MCF 10A (cell line): ENCODE measurements around the gene WDR54. TPM values are rescaled to one million over a fixed set of nuclear protein-coding genes. Genes with fewer than 3 reads are reported as not detected.
"Not testable (repeated sequence)": the region's sequence is repeated elsewhere in the genome, so short reads cannot be mapped to it uniquely, and the experiment has no call there.

Experiments used
- BruUV-seq: library from RNA; stranded (reverse); fragments of 400-500 nt; replicated peaks from 2 replicates; lab custom pipeline; 2021; lab: Mats Ljungman, UMichigan
- CTCF ChIA-PET: fragments of 300-600 bp; sonication (Branson Sonifier 250); formaldehyde crosslinking; extraction: SDS; loops from one replicate; lab custom pipeline; 2021; ENCODE audit warnings: antibody characterized with exemption, inconsistent platforms; lab: Yijun Ruan, JAX
- POLR2A ChIA-PET: fragments of 300-600, 350-650 bp; sonication (Branson Sonifier 250); formaldehyde crosslinking; extraction: SDS; loops from one replicate; lab custom pipeline; 2020; ENCODE audit warnings: antibody characterized with exemption, inconsistent platforms; lab: Yijun Ruan, JAX
- DNase-seq: peaks from one replicate; pipeline ENCODE4 v3.0.0-alpha.2; 2018; ENCODE audit not compliant: unreplicated experiment
- H3K27ac Mint-ChIP-seq: one replicate; pipeline ENCODE4 v1.8.0; 2022; ENCODE audit warnings: mild to moderate bottlenecking, low read depth, mixed read lengths; ENCODE audit not compliant: unreplicated experiment
- H3K27me3 Mint-ChIP-seq: one replicate; pipeline ENCODE4 v1.8.0; 2022; ENCODE audit warnings: mixed read lengths; ENCODE audit not compliant: insufficient read depth, unreplicated experiment
- H3K36me3 Mint-ChIP-seq: one replicate; pipeline ENCODE4 v1.8.0; 2022; ENCODE audit warnings: mild to moderate bottlenecking, moderate library complexity, mixed read lengths; ENCODE audit not compliant: insufficient read depth, unreplicated experiment
- H3K4me1 Mint-ChIP-seq: one replicate; pipeline ENCODE4 v1.8.0; 2022; ENCODE audit warnings: mixed read lengths; ENCODE audit not compliant: insufficient read depth, unreplicated experiment
- H3K4me3 Mint-ChIP-seq: one replicate; pipeline ENCODE4 v1.8.0; 2022; ENCODE audit warnings: mild to moderate bottlenecking, moderate library complexity, mixed read lengths; ENCODE audit not compliant: unreplicated experiment
- H3K9me3 Mint-ChIP-seq: one replicate; pipeline ENCODE4 v1.8.0; 2022; ENCODE audit warnings: mixed read lengths; ENCODE audit not compliant: unreplicated experiment
- CTCF ChIP-seq: fragments of 200-600 bp; IDR thresholded peaks from one replicate; pipeline ENCODE4 v1.8.0; 2022; ENCODE audit warnings: antibody characterized with exemption, mild to moderate bottlenecking; ENCODE audit not compliant: unreplicated experiment
- intact Hi-C: fragments of 100-400 bp; cut with micrococcal nuclease; formaldehyde crosslinking; loops from 2 replicates; pipeline ENCODE4 v1.14.1; 2022
- total RNA-seq: library from RNA; stranded (reverse); gene quantifications from 2 replicates; pipeline ENCODE4 v1.2.3, GENCODE V29; 2022

Gene WDR54
- total RNA-seq, 1 experiment from 2014 or later = 19.9 TPM

- TF ChIP-seq CTCF = no peak
- DNase-seq = no peak
- CTCF ChIA-PET = interaction anchor here (1.1 to 1.4 kb wide), 2 partner anchors 20 to 90 kb away, joined by 3 to 5 read pairs; partner anchors contain the start of genes C2orf81 and WDR54
- peak overlapping the region; percentile 78 for H3K4me3 Mint-ChIP-seq
- BruUV-seq = TSS peak; percentile 64
- H3K4me1 Mint-ChIP-seq = peaks cover 15% of the 10 kb centered on the region
- peaks cover 14% of the 10 kb centered on the region for H3K36me3 Mint-ChIP-seq
- H3K27me3 Mint-ChIP-seq = no peaks in the 10 kb centered on the region
- H3K27ac Mint-ChIP-seq = peak overlapping the region; percentile 80
- no peaks in the 10 kb centered on the region for H3K9me3 Mint-ChIP-seq
- intact Hi-C loops = loop anchor here (2.0 kb wide), 1 partner anchor 14 kb away; the partner anchor contains the start of gene INO80B
- POLR2A ChIA-PET = interaction anchor here (0.6 to 4.8 kb wide), 14 partner anchors 15 to 705 kb away, joined by 3 to 132 read pairs (median 8); partner anchors contain the start of genes AUP1, C2orf81, CCDC142 and HTRA2
Observed at GRCh38 chr2:74441170-74441689, 19.7 kb downstream of the WDR54 start.

- H3K4me1 Mint-ChIP-seq = peaks cover 15% of the 10 kb centered on the region
- no peaks in the 10 kb centered on the region for H3K9me3 Mint-ChIP-seq
- peaks cover 11% of the 10 kb centered on the region for H3K36me3 Mint-ChIP-seq
- H3K27me3 Mint-ChIP-seq = no peaks in the 10 kb centered on the region
- ChIA-PET CTCF (interaction anchor here (1.0 kb wide), 1 partner anchor 50 kb away, joined by 4 read pairs; no protein-coding TSS in a partner anchor), POLR2A (interaction anchor here (0.6 to 4.8 kb wide), 24 partner anchors 11 to 291 kb away, joined by 3 to 132 read pairs (median 5); partner anchors contain the start of genes AUP1, C2orf81, CCDC142 and HTRA2)
- no peak for TF ChIP-seq CTCF
- intact Hi-C loops = loop anchor here (2.0 kb wide), 1 partner anchor 13 kb away; the partner anchor contains the start of gene INO80B
- DNase-seq = peak; percentile 82
- peak within 1 kb of the TSS; percentile 80 for H3K27ac Mint-ChIP-seq
- BruUV-seq = TSS peak; percentile 26
- H3K4me3 Mint-ChIP-seq = peak within 1 kb of the TSS; percentile 78
Observed at GRCh38 chr2:74441690-74442482, 20.4 kb downstream of the WDR54 start, which contains the start of gene RTKN. RTKN (minus strand) TSS chr2:74441937; CDS start chr2:74441816, 121 bp downstream.

GRCh38 chr2:74442483-74443297 is 21.2 kb downstream of the WDR54 start:
- H3K36me3 Mint-ChIP-seq, BruUV-seq, H3K27me3 Mint-ChIP-seq, intact Hi-C loops, H3K9me3 Mint-ChIP-seq, DNase-seq: not testable (repeated sequence)
- CTCF ChIA-PET = interaction anchor here (0.7 to 1.0 kb wide), 3 partner anchors 20 to 1148 kb away, joined by 3 to 4 read pairs (median 3); no protein-coding TSS in a partner anchor
- peaks cover 15% of the 10 kb centered on the region for H3K4me1 Mint-ChIP-seq
- H3K27ac Mint-ChIP-seq = peak overlapping the region; percentile 80
- H3K4me3 Mint-ChIP-seq = peak overlapping the region; percentile 78
- POLR2A ChIA-PET = interaction anchor here (0.6 to 4.2 kb wide), 16 partner anchors 11 to 292 kb away, joined by 3 to 19 read pairs (median 5); partner anchors contain the start of genes AUP1, C2orf81, CCDC142 and HTRA2
